Fibroblast of lung (primary cell): ENCODE data around the gene CLCNKA. TPM values are rescaled to one million over a fixed set of nuclear protein-coding genes. Genes with fewer than 3 reads are reported as not detected.

Experiments used
- DNase-seq, 2 donors: peaks; one replicate each; pipeline versions ENCODE4 v3.0.0 to v3.0.0-alpha.2; 2010; ENCODE audit warnings: low read depth in 2 of 2
- H2AFZ ChIP-seq: 2 replicates; pipeline ENCODE4 v1.5.1; 2012; ENCODE audit warnings: low read length, control low read depth, inconsistent platforms
- H3K27ac ChIP-seq: 2 replicates; pipeline ENCODE4 v1.5.1; 2011; ENCODE audit warnings: low read length, control low read depth; ENCODE audit not compliant: insufficient read depth
- H3K27me3 ChIP-seq: 2 replicates; pipeline ENCODE4 v1.5.1; 2011; ENCODE audit warnings: mild to moderate bottlenecking, low read length; ENCODE audit not compliant: control insufficient read depth, insufficient read depth
- H3K36me3 ChIP-seq: 2 replicates; pipeline ENCODE4 v1.5.1; 2011; ENCODE audit warnings: low read length; ENCODE audit not compliant: control insufficient read depth, insufficient read depth
- H3K4me1 ChIP-seq: 2 replicates; pipeline ENCODE4 v1.5.1; 2011; ENCODE audit warnings: low read length; ENCODE audit not compliant: control insufficient read depth, insufficient read depth; ENCODE audit errors: extremely low read depth
- H3K4me2 ChIP-seq: 2 replicates; pipeline ENCODE4 v1.5.1; 2011; ENCODE audit warnings: low read length, control low read depth; ENCODE audit not compliant: insufficient read depth; ENCODE audit errors: extremely low read depth
- H3K4me3 ChIP-seq, 4 experiments: fragments of 200-600 bp in 1 of 4; sonication (generic) in 1 of 4; replicated peaks in 1 of 4; 2 replicates each; pipeline ENCODE4 v1.5.1; 2011 to 2016; ENCODE audit warnings: low read length in 4 of 4, low read depth in 3 of 4, mild to moderate bottlenecking in 3 of 4, control low read depth in 2 of 4, inconsistent platforms in 1 of 4, mixed read lengths in 1 of 4; ENCODE audit not compliant: insufficient read depth in 1 of 4; ENCODE audit errors: control extremely low read depth in 1 of 4
- H3K79me2 ChIP-seq: 2 replicates; pipeline ENCODE4 v1.5.1; 2012; ENCODE audit warnings: mild to moderate bottlenecking, low read length, inconsistent platforms; ENCODE audit not compliant: control insufficient read depth, insufficient read depth
- H3K9ac ChIP-seq: 2 replicates; pipeline ENCODE4 v1.5.1; 2011; ENCODE audit warnings: mild to moderate bottlenecking, low read length, control low read depth; ENCODE audit not compliant: insufficient read depth
- H3K9me3 ChIP-seq: 2 replicates; pipeline ENCODE4 v1.5.1; 2012; ENCODE audit warnings: low read depth, low read length; ENCODE audit not compliant: control insufficient read depth, insufficient read depth
- H4K20me1 ChIP-seq: 2 replicates; pipeline ENCODE4 v1.5.1; 2011; ENCODE audit warnings: low read length; ENCODE audit not compliant: control insufficient read depth, insufficient read depth; ENCODE audit errors: extremely low read depth
- CTCF ChIP-seq, 2 donors: IDR thresholded peaks in 1 of 2; conservative IDR thresholded peaks in 1 of 2; 1 replicate in 1 of 2; 2 replicates in 1 of 2; pipeline ENCODE4 v1.5.1; 2011 to 2012; ENCODE audit warnings: low read length in 2 of 2, control low read depth in 1 of 2, inconsistent platforms in 1 of 2, low read depth in 1 of 2, mild to moderate bottlenecking in 1 of 2
- EZH2 ChIP-seq: IDR thresholded peaks from 2 replicates; pipeline ENCODE4 v1.5.1; 2012; ENCODE audit warnings: low read length, control low read depth, mild to moderate bottlenecking; ENCODE audit errors: missing control alignments
- polyA plus RNA-seq, 2 donors: library from polyadenylated mRNA; depleted of rRNA in 1 of 2; stranded (reverse) in 1 of 2; unstranded in 1 of 2; fragments of >200 nt; gene quantifications; 2 replicates each; pipeline ENCODE4 v1.2.1, GENCODE V29; 2011 to 2012; ENCODE audit warnings: missing spikeins in 1 of 2
- total RNA-seq: library from RNA; depleted of rRNA; stranded (reverse); fragments of >200 nt; gene quantifications from 2 replicates; pipeline ENCODE4 v1.2.1, GENCODE V29; 2014

CLCNKA gene
- total and polyA plus RNA-seq, 2 donors (not counting 1 experiment from before 2014, with no cell fraction given), result under 0.01 TPM; not detected in 1

- Histone ChIP-seq H4K20me1 (no peaks in the 10 kb centered on the region), H3K4me3 (no peak overlapping the region), H3K27me3 (no peaks in the 10 kb centered on the region), H3K27ac (no peak overlapping the region), H3K36me3 (no peaks in the 10 kb centered on the region), H3K9me3 (no peaks in the 10 kb centered on the region), H2AFZ (no peak overlapping the region), H3K4me2 (no peak overlapping the region), H3K79me2 (no peaks in the 10 kb centered on the region), H3K9ac (no peak overlapping the region), H3K4me1 (no peaks in the 10 kb centered on the region)
- no peak for DNase-seq
- no peak for TF ChIP-seq CTCF (conservative IDR thresholded peaks at IDR 0.05 in 1 of 2, IDR thresholded peaks at IDR 0.05 in 1 of 2; ENCODE audit: low read depth in 1 of 2, low read length in 2 of 2)
- TF ChIP-seq EZH2, result no peak
These were observed 32.1 kb downstream of the CLCNKA start for GRCh38 chr1:16053781-16054502.

DNA sequence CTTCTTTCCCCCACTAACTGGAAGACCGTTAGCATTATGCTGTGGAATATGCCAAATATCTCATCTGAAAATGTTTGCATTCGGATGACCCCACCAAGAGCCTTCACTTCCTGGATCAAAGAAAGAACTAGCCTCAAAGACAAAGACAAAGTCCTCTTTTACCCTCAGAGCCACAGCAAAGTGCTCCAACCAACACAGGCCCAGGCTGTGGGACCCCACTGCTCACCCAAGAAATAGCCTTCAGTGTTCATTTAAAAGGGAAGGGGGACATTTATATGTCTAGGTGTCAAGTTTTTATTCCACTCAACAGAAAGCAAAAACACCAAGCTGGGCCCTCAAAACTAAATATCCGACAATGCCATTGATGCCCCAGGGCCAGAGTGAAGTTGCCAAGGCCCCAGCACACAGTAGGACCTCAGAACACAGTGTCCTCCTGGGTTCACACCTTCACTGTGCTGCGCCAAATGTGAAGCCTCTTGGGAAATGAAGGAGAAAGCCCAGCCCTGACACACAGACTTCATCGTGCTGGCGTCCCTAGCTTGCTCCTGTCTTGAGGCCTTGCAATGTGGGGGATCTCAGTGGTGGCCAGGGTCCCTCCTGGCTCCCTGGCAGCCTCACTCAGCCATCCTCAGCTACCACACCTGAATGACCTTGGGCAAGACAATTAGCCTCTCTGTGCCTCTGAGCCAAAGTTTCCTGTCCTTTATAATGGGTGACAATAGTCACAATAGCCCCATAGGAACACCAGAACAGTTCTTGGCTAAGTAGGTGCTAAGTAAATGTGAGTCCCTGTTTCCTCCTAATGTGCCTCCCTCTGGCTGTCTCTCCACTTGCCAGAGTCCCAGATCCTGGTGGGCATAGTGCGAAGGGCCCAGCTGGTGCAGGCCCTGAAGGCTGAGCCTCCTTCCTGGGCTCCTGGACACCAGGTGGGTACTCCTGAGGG lies 33.0 kb downstream of the CLCNKA start:
- Histone ChIP-seq H3K4me1 (no peaks in the 10 kb centered on the region), H3K36me3 (no peaks in the 10 kb centered on the region), H4K20me1 (no peaks in the 10 kb centered on the region), H3K79me2 (no peaks in the 10 kb centered on the region), H2AFZ (no peak overlapping the region), H3K27ac (no peak overlapping the region), H3K9ac (no peak overlapping the region), H3K4me3 (no peak overlapping the region), H3K4me2 (no peak overlapping the region), H3K9me3 (no peaks in the 10 kb centered on the region), H3K27me3 (no peaks in the 10 kb centered on the region)
- TF ChIP-seq EZH2 (no peak), CTCF (conservative IDR thresholded peaks at IDR 0.05 in 1 of 2, IDR thresholded peaks at IDR 0.05 in 1 of 2; ENCODE audit: low read depth in 1 of 2, low read length in 2 of 2) (no peak)
- no peak for DNase-seq
